ENCODE results near the gene L3HYPDH. TPM values are rescaled to one million over a fixed set of nuclear protein-coding genes. Genes with fewer than 3 reads are reported as not detected.
"Not testable (repeated sequence)": the region's sequence is repeated elsewhere in the genome, so short reads cannot be mapped to it uniquely, and the experiment has no call there.

The L3HYPDH gene
- polyA plus RNA-seq, 10 donors = 17.2 to 33.3 (median 22.8) TPM

DNA sequence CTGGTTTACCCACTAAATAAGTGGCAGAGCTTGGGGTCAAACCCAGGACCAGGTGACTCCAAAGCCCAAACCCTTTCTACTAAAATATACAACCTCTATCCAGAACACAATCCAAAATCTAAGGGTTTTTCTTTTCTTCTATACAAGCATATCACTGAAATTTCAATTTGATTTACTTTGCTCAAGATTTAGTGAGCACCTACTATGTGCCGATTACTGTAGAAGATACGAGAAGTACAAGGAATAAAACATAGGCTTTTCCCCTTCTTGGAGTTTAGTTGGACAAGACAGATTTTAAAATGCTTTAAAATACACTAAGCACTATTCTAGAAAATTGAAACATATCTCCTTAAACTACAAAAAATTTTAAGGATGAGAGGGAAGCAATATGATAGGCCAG, 2.8 kb downstream of the L3HYPDH start:
- no peak for DNase-seq

DNA sequence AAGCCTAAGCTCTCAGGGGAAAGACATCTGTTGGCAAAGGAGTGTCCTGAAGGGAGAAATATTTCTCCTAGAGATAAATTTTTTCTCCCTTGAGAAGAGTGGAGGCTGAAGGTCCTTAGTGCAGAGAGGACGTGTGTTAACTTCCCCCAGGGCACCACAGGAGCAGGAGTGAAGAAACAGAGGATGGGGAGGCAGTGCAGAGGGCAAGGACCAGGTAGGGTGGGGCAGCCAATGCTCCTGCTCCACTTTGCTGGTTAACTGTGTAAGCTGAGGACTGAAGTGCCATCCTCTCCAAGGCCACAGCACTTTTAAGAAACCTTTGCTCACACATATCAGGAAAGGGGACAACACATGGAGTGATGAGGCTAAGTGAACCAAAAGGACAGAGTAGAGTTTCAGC, 4.0 kb downstream of the L3HYPDH start:
- DNase-seq = no peak

DNA sequence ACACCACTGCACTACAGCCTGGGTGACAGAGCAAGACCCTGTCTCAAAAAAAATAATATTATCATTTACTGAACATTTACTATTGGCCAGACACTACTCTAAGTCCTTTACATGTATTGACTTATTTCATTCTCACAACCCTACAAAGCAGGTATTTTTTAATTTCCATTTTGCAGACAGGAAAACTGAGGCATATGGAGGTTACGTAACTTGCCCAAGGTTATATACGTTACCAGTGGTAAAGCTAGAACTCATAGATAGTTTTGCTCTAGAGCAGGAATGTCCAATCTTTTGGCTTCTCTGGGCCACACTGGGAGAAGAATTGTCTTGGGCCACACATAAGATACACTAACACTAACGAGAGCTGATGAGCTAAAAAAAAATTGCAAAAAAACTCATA, 5.7 kb downstream of the L3HYPDH start:
- DNase-seq = no peak

DNA sequence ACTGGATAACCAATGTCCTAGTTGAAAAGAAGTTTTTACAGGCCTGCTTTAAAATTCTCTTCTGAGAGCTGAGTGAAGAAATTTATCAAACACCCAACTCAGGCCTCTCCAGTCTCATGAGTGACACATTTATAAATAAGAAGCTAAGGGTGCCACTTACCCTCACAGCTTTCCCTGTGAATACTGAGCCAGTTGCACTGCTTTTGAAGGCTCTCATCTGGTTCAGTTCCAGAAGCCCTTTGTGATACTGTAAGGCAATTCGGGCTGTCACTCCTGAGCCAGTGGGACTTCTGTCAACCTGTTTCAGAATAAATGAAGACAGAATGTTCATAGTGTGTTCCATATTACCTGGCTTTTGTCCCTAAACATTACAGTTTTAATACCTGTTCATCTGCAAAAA, 8.5 kb downstream of the L3HYPDH start:
- no peak for DNase-seq

DNA sequence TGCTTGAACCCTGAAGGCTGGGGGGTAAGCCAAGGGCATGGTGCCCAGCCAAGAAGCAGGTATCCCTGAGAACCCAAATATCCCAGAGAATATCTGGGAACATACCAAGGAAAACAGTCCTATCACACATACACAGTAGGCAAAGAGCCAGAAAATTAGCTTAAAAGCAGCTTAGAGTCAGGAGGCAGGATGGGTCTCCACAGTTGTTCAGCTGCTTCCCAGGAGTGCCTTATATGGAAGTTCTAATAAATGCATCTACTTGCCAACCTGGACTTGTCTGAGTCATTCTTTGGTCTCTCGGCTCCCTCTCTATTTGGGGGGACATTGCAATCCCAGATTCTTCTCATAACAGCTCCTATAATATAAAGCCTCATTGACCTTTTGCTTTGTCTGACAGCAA, 10.0 kb downstream of the L3HYPDH start:
- peak in 1 of 3 donors; percentile 38 for DNase-seq

DNA sequence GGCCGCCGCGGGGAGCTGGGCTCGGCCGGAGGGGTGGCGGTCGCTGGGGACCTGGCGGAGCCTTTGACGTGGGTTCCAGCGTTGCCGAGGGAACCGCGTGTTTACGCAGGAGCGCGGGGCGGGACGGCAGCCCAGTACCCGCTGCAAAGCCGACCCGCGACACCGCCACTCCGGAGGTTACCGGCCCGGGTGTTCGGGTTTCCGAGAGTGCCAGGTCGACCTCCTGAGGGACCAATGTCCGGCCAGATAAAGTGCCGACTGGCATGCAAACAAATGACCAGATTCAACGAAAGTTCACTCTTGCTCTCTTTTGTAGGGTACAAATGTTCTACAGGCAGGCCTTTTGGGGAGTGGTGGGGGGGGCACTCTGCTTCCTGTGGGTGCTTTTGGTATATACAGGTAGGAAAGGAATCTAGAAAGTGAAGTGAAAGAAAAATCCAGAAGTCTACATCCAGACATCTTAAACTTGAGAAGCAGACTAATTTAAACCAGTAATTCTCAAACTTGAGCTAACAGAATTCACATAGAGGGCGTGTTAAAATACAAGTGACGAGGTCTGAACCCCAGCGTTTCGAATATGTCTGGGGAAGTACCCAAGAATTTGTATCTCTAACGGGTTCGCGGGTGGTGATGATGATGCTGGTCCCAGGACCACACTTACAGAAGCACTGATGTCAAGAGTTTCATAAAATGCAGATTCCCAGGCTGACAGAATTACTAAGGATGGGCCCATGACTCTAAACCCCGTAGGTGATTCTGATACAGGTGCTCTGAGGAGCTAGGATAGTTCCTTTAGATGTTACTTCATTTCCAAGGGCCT, 18.7 kb downstream of the L3HYPDH start, which contains the start of gene GPR135:
Gene GPR135, minus strand, starts transcription at position 65 of the 820 bp plus-strand sequence. CDS start 154 bp downstream, outside the sequence.
- no peak for DNase-seq

DNA sequence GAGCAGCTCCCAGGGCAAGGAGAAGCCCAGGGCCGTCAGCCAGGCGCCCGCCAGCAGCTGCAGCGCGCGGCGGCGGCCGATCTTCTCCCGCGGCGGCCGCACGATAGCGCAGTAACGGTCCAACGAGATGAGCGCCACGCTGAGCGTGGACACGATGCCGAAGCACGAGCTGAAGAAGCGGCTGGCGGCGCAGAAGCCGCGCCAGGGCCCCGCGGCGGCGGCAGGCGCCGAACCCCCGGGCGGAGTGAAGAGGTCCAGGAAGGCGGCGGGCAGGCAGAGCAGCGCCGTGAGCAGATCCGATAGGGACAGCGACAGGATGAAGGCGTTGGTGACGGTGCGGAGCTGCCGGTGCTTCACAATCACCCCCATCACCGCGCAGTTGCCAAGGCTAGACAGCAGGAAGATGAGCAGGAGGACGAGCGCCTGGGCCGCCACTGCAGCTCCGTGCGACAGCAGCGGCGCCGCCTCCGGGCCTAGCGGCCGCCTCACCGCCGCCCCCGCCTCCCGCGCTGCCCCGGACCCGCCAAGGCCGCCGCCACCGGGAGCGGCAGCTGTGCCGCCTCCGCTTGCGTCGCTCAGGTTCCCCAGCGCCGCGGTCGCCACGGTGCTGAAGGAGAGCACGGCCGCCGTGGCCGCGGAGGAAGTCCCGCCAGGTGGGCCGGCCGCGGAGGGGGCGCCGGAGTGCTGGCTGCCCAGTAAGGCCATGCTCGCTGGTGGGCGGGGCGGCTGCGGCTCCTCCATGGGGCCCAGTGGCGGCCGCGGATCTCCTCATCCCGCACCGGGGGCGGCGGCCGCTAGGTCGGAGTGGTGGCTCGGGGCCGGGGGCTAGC, 19.5 kb downstream of the L3HYPDH start:
- peak; percentile 60 to 91 (median 80) for DNase-seq

DNA sequence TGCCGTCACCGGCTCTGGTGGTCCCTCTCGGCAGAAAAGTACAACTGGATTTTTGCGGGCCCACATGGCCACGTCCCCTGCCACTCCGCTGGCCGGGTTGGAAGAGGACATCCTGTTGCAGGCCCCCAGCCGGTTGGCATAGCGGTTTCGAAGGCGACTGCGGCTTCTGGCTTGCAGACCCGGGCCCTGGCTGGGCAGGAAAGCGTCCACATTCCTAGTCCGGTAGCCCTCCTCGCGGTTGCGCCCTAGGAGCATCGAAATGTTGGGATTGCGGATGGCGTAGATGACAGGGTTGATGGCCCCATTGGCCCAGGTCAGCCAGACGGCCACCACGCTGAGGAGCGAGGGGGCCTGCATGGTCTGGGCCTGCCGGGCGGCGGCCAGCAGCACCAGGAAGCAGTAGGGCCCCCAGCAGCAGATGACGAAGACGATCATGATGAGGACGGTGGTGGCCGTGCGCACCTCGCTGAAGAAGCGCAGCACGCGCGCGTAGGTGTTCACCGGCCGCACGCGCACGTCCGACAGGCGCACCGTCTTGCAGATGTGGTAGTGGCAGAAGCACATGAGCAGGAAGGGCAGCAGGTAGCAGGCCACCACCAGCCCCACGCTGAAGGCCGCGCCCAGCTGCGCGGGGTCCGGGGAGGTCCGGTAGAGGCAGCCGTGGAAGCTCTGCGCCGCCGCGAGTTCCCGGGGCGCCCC, 20.3 kb downstream of the L3HYPDH start:
- DNase-seq = no peak

DNA sequence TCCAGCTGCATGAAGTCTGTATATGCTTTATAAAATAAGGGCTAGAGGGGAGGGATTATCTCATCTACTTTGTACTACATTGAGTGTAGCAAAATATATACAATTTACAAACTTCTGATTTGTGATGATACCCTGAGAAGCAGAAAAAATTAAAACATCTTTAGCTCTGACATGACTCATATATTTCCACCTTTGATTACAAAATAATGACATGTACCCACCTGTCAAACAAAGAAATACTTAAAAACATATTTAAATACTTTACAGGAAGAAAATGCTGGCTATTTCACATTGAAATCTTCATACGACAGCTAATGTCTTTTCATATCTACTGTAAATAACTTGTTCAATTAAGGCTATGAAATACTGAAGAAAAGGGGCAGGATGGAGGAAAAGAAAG, 22.3 kb downstream of the L3HYPDH start:
- DNase-seq = no peak

DNA sequence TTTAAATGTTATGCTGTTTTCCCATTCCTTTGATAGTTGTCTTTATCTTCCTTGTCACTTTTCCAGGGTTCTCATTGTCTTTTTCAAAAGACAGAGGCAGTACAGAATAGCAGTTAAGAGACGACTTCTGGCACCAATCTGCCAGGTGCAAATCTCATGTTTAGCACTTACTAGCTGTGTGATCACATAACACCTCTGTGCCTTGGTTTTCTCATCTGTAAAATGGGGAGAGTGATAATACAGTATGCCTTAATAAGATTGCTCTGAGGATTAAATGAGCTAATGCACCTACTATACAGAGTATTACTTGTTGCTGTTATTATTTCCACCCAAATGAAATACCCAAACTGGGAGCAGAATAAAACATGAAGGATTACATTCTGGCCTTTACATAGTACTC, 23.8 kb downstream of the L3HYPDH start:
- DNase-seq = no peak

DNA sequence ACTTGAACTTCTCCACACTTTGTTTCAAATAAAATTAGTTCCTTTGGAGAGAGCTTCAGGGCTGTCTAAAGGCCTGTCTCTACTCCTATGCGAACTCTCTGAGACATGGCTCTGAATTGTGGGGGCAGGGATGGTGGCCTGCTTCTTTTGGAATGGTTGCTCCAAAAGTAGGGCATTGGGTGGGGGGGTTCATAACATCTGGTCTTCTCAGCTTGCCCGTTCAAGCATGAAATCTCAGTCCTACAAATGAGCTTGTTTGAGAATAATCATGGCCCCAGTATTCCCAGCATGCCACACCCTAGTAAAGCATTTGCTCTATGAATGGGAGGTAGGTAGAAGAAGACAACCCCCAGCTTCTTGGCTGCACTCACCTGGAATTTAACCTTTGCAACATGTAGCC, 25.7 kb downstream of the L3HYPDH start:
- DNase-seq = no peak

DNA sequence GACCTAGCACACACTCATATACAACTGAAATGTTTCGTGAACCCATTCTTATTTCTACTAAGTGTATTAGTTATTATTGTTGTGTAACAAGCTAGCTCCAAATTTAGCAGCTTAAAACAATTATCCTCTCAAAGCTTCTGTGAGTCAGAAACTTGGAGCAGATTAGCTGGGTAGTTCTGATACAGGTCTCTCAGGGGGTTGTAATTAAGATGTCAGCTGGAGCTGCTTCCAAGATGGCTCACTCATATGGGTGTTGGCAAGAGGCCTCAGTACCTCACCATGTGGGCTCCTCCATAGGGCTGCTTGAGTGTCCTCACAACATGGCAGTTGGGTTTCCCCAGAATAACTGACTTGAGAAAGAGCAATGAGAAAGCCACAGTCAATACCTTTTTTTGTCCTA, 28.8 kb downstream of the L3HYPDH start:
- peak in 1 of 3 donors; percentile 41 for DNase-seq

DNA sequence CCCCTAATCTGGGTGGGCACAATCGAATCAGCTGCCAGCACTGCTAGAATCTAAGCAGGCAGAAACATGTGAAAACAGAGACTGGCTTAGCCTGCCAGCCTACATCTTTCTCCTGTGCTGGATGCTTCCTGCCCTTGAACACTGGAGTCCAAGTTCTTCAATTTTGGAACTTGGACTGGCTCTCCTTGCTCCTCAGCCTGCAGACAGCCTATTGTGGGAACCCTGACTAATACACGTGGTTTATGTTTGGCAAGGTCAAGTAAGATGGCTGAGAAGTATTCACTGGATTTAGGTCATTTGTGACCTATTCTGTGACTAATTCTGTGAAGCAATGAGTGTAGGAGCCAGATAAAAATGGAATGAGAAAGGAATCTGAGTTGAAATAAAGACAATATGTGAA, 30.1 kb downstream of the L3HYPDH start:
- DNase-seq = peak in 1 of 3 donors; percentile 82

DNA sequence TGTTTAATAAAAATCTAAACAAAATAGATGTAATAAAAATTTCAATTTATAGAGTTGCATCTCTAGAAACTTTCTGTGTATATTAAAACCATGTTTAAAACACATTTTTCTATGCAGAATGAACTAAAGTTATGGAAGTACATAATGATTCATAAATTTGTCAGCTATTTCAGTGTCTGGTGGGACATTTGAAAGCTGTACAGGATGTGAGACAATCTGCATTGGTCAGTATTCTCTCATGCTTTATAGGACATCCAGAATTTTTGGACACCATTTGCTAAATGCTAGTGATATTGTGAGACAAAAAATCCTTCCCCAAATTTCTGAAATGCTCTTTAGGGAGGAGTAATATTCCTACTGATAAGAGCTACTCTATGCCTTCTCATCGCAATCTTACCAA, 32.4 kb downstream of the L3HYPDH start:
- no peak for DNase-seq

DNA sequence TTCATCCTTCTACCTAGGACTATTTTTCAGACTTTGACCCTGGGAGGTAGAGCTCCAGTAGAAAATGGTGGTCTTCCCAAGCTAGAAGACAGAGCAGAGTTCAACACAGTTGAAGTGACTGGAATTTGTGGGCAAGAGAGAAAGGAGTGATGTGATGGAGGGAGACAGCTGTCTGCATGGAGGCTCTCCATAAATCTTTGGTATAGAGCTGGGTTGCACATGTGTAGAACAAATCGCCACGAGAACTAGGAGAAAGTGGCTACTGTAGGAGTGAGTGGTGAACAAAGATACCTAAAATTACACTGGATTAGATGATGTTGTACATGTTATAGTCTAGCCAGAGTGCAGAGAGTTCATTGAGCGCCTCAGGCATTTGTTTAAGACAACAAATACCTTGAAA, 33.5 kb downstream of the L3HYPDH start:
- DNase-seq = peak in 1 of 3 donors; percentile 21

DNA sequence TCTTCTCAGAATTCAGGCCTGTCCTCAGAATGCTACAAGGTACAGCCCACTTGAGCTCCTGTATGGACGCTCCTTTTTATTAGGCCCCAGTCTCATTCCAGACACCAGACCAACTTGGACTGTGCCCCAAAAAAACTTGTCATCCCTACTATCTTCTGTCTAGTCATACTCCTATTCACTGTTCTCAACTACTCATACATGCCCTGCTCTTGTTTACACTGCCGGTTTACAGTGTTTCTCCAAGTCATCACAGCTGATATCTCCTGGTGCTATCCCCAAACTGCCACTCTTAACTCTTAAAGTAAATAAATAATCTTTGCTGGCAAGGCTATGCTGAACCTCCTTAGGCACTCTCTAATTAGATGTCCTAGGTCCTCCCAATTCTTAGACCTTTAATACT, 35.5 kb downstream of the L3HYPDH start:
- DNase-seq = not testable (repeated sequence)

DNA sequence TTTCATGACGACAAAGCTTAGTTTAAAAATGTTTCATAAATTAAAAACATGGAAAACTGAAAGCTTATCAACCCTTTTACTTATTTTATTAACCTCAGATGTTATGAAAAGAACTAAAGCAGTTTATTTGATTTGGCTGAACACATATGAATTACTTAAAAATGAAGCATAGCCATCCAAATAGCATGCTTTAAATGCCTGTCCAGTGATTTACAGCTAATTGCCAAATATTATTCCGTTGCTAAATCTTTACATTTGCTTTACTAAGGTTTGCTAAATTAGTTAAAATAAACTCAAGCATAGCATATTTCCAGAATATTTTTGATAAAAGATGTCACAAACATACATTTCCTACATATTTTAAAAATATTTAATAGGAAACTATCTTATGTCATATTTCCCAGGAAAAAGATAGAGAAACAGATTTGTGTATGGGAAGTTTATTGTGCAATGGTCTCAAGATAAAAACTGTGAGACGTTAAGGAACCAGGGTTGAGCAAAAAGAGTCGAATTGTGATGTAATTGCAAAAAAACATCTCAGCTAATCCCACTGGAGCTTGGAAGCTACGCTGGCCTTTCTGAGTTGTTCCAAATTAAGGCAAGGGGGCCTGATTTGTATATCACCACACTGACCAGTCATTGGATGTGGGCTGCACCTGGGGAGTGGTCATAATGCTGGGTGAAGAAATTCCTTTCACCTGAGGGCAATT, 44.8 kb downstream of the L3HYPDH start:
- peak in 1 of 3 donors; percentile 31 for DNase-seq

DNA sequence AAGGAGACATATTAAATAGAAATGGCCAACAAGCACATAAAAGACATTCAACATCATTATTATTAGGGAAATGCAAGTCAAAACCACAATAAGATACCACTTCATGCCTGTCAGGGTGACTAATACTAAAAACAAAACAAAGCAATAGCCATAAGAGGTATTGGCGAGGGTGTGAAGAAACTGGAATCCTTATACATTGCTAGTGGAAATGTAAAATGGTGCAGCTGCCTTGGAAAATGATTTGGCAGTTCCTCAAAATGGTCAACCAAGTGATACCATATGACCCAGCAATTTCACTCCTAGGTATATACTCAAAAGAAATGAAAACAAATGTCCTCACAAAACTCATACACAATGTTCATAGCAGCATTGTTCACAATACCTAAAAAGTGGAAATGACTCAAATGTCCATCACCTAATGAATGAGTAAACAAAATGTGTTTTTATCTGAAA, 46.0 kb downstream of the L3HYPDH start:
- peak in 1 of 3 donors; percentile 51 for DNase-seq

DNA sequence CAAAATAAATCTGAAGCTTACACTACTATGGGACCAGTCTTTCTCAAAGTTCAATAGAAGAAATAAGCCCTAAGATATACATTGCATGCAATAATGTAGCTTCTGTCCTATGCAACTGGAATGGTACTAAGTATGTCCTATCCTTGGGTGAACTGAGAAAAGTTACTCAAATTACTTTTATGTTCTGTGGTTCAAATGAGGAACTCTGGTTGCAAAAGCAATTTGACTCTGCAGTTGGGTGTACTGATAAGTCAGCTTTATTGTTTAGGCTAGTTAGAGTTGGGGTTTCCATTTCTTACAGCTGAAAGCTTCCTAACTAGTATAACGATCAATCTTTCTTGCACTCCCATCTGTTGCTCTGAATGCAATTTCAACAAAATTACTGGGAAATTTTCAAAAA, 48.2 kb downstream of the L3HYPDH start:
- DNase-seq = no peak

DNA sequence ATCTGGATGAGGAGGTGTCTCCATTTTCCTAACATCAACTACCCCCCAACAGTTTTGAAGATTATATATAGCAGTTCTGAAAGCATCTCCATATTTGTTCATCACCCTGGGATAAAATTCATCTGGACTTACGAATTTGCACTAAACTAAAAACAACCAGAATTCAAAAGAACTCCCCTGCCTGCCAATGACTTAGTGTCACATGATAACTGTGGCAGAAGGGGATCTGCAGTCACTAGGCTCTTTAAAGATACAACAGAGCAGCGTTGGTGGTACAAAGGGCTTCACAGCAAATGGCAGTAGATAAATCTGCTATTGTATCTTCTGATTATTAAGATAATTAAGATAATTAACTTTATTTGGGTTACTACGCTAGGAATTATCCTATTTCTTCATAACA, 49.1 kb downstream of the L3HYPDH start:
- no peak for DNase-seq

DNA sequence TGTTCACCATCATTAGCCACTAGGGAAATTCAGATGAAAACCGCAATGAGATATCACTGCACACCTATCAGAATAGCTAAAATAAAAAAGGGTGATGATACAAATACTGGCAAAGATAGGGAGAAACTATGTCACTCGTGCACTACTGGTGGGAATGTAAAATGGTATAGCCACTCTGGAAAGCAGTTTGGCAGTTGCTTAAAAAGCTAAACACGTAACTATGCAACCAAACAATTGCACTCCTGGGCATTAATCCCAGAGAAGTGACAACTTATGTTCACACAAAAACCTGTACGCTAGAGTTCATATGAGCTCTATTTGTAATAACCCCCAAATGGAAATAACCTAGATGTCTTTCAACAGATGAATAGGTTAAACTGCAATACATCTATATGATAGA, 54.4 kb downstream of the L3HYPDH start:
- DNase-seq = no peak
